NCI-H69 (cell line): ENCODE results near the gene YY2.
"Not testable (repeated sequence)": the region's sequence is repeated elsewhere in the genome, so short reads cannot be mapped to it uniquely, and the experiment has no call there.

Experiments
- DNase-seq: peaks from one replicate; lab custom pipeline; 2025; lab: John Stamatoyannopoulos, UW

YY2 gene

GRCh38 chrX:21855937-21856415 is at the start of gene YY2:
YY2 (plus strand) TSS chrX:21855987; CDS start chrX:21856485, 498 bp downstream.
- no peak for DNase-seq

GRCh38 chrX:21806691-21807090 is 49.1 kb upstream of the YY2 start:
- DNase-seq = peak; percentile 2

GRCh38 chrX:21811832-21812231 is 44.0 kb upstream of the YY2 start:
- DNase-seq = no peak

GRCh38 chrX:21812628-21813027 is 43.2 kb upstream of the YY2 start:
- DNase-seq = no peak

GRCh38 chrX:21813612-21814368 is 42.0 kb upstream of the YY2 start:
- peak; percentile 28 for DNase-seq

GRCh38 chrX:21816136-21816535 is 39.7 kb upstream of the YY2 start:
- peak; percentile 66 for DNase-seq

GRCh38 chrX:21820170-21820569 is 35.6 kb upstream of the YY2 start:
- not testable (repeated sequence) for DNase-seq

- no peak for DNase-seq
Observed at GRCh38 chrX:21821875-21822274, 33.9 kb upstream of the YY2 start.

GRCh38 chrX:21831496-21831895 is 24.3 kb upstream of the YY2 start:
- DNase-seq = no peak

- peak; percentile 7 for DNase-seq
Observed at GRCh38 chrX:21837056-21837455, 18.7 kb upstream of the YY2 start.

GRCh38 chrX:21838937-21839333 is 16.9 kb upstream of the YY2 start:
- DNase-seq = peak; percentile 50

GRCh38 chrX:21839334-21840192 is 16.2 kb upstream of the YY2 start, which contains the start of gene MBTPS2:
MBTPS2 (plus strand) TSS chrX:21839617; CDS start chrX:21839735, 118 bp downstream.
- peak; percentile 89 for DNase-seq

GRCh38 chrX:21840193-21840545 is 15.6 kb upstream of the YY2 start:
- peak; percentile 5 for DNase-seq

- DNase-seq = no peak
Observed at GRCh38 chrX:21843179-21843578, 12.6 kb upstream of the YY2 start.

GRCh38 chrX:21845096-21845495 is 10.7 kb upstream of the YY2 start:
- DNase-seq = no peak

- DNase-seq = peak; percentile 48
Observed at GRCh38 chrX:21847342-21847741, 8.4 kb upstream of the YY2 start.

- DNase-seq = no peak
Observed at GRCh38 chrX:21853578-21853977, 2.2 kb upstream of the YY2 start.

- DNase-seq = no peak
Observed at GRCh38 chrX:21856504-21856903, 717 bp downstream of the YY2 start.

GRCh38 chrX:21863241-21863640 is 7.5 kb downstream of the YY2 start:
- DNase-seq = no peak

- DNase-seq = no peak
Observed at GRCh38 chrX:21865436-21865835, 9.6 kb downstream of the YY2 start.

- DNase-seq = no peak
Observed at GRCh38 chrX:21870494-21870893, 14.7 kb downstream of the YY2 start.

GRCh38 chrX:21873063-21873775 is 17.4 kb downstream of the YY2 start:
- DNase-seq = no peak
